Retinal pigment epithelial cell (primary cell): ENCODE data around the gene SLX4IP.

ENCODE experiments used
- DNase-seq: peaks from one replicate; pipeline ENCODE4 v3.0.0-alpha.2; 2010; ENCODE audit warnings: low read depth
- H3K4me3 ChIP-seq: 2 replicates; pipeline ENCODE4 v1.5.1; 2011; ENCODE audit warnings: mild to moderate bottlenecking, low read length, control low read depth, moderate library complexity
- TF ChIP-seq, protein P1 (sequence below): conservative IDR thresholded peaks from 2 replicates; pipeline ENCODE4 v1.5.1; 2011; ENCODE audit warnings: low read depth, low read length, control low read depth, inconsistent platforms

Gene SLX4IP

DNA sequence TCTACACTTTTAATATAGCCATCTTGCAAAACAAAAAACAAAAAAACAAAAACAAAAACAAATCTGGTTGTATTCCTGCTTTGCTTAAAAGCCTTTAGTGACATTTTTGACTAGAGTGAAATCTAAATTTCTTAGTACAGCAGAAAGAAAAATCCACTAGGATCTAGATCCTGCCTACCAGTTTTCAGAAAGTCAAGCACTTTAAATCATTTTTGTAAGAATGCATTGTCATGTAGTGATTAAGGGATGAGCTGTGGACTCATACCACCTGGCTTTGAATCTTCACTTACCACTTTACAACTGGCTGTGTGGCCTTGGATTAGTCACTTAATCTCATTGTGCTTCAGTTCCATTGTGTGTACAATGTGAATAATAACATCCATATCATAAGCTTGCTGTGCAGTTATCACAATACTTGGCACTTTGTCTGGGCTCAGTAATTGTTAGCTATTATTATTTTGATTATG lies 5.1 kb upstream of the SLX4IP start:
- no peak overlapping the region for H3K4me3 ChIP-seq
- TF ChIP-seq, protein P1, sequence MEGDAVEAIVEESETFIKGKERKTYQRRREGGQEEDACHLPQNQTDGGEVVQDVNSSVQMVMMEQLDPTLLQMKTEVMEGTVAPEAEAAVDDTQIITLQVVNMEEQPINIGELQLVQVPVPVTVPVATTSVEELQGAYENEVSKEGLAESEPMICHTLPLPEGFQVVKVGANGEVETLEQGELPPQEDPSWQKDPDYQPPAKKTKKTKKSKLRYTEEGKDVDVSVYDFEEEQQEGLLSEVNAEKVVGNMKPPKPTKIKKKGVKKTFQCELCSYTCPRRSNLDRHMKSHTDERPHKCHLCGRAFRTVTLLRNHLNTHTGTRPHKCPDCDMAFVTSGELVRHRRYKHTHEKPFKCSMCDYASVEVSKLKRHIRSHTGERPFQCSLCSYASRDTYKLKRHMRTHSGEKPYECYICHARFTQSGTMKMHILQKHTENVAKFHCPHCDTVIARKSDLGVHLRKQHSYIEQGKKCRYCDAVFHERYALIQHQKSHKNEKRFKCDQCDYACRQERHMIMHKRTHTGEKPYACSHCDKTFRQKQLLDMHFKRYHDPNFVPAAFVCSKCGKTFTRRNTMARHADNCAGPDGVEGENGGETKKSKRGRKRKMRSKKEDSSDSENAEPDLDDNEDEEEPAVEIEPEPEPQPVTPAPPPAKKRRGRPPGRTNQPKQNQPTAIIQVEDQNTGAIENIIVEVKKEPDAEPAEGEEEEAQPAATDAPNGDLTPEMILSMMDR, result no peak
- DNase-seq, result no peak

DNA sequence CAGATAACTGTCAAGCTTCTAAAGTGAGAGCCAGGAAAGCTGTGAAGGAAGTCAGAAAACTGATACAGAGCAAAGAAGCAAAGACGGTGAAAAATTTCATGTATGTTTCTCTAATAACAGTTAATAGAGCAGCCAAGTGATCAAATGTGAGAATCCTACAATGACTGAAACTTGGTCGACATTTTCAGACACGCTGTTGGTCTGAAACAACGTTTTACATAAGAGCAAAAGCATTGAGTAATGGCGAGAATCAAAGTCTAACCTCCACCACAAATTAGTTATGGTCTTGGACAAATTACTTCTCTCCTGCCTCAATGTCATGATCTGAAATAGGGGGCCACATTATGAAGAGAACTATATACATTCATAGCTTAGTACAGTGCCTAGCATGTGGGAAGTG lies 4.4 kb upstream of the SLX4IP start:
- H3K4me3 ChIP-seq, result no peak overlapping the region
- no peak for DNase-seq
- TF ChIP-seq, protein P1, result no peak

DNA sequence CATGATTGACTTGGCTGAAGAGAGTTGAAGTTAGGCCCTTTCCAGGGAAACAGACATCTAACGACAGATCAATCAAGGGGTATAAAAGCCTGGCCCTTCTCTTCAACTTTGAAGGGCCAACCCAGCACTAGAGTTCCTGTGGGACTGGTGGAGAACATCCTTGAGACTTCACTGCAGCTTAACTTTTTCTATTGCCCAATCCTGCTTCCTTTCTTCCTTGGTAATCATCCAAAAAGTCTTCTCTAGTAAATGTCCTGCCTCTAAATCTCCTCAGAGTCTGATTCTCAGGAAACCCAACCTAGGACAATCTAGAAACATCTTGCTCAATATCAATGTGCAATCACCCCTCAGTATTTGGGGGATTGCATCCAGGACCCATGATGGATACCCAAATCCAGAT lies 3.0 kb upstream of the SLX4IP start:
- DNase-seq, result no peak
- TF ChIP-seq, protein P1, result no peak
- H3K4me3 ChIP-seq, result no peak overlapping the region

DNA sequence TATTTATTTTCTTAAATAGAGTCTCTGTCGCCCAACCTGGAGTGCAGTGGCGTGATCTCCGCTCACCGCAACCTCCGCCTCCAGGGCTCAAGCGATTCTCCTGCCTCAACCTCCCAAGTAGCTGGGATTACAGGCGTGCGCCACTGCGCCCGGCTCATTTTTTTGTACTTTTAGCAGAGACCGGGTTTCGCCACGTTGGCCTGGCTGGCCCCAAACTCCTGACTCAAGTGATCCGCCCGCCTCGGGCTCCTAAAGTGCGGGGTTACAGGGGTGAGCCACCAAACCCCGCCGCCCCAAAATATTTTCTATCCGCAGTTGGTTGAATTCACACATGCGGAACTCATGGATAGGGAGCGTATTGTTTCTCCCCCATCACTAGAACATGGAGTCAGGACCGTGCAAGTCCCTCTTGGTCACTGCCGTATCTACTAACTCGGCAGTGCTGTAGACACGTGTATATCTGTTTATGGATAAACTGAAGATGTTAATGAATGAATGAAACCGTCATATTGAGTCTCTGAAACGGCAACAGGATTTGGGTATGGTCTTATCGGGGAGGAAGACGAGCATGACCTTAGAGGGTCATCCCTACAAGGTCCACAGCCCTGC lies 2.0 kb upstream of the SLX4IP start:
- peak overlapping the region; percentile 93 for H3K4me3 ChIP-seq
- DNase-seq, result no peak
- TF ChIP-seq, protein P1, result no peak

DNA sequence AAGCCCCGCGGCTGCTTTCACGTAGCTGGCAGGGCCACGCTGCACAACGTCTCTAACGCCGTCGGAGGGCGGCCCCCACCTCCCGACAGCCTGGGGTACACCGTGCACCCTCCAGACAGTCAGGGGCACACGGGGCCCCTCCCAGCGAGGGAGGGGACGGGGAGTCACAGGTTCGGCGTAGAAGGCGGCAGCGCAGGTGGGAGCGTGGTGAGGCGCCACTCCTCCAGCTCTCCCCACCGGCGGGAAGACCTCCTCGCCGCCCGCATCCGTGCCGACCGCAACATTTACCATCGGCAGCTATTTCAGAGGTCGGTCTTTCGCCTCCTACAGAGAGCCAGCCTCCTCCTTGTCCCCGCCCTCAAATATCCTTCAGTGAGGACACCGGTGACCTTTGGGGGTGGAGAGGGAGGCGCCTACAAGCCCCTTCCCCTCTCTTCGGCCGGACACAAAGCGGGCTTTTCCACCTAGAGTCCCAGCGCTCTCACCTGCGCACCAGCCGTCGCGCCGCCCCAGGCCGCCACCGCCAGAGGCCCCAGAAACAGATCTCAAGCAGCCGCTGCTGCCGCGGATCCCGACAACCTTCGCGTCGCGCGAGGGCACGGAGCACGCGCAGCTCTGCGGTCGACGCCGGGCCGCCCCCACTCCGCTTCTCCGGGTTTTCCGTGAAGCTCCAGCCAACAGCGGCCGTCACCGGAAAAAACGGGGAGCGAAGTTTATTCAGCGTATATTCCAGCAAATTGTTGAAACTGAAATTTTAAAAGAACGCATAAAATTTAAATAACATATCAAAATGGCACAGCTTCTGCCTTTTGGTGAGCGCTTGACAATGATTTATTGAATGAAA lies 1.3 kb upstream of the SLX4IP start, which contains the start of gene MKKS:
TSS of gene MKKS (minus strand) at position 600 of the 844 bp plus-strand sequence. CDS start 20,708 bp downstream, outside the sequence.
- peak within 1 kb of the TSS; percentile 93 for H3K4me3 ChIP-seq
- TF ChIP-seq, protein P1, result no peak
- peak; percentile 64 for DNase-seq

DNA sequence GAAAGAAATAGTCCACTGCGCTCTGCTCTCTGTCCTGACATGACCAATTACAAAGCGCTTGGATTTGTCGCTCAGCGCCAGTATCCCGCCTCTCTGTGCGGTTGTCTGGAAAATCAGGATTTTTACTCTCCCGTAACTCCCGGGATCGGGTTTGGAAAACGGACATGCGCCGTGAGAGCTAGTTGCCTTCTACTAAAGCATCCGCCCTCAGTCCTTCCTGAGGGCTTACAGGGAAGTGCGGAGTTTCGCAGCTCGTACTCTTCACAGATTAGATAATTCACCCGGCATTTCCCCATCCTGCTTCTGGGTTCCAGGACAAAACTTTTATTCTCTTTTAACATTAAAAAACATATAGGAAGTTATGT lies 656 bp upstream of the SLX4IP start:
- peak; percentile 98 for DNase-seq
- peak overlapping the region; percentile 93 for H3K4me3 ChIP-seq
- TF ChIP-seq, protein P1, result no peak
